H1 (cell line): ENCODE data around the gene HDAC8. TPM values are rescaled to one million over a fixed set of nuclear protein-coding genes. Genes with fewer than 3 reads are reported as not detected.

Source experiments
- CHD7 ChIP-seq: fragments of 300-600 bp; sonication (generic); IDR thresholded peaks from 2 replicates; pipeline ENCODE4 v1.7.1; 2012; ENCODE audit warnings: low read length, moderate library complexity, mild to moderate bottlenecking, inconsistent platforms; ENCODE audit not compliant: insufficient replicate concordance
- CREB1 ChIP-seq: IDR thresholded peaks from 2 replicates; pipeline ENCODE4 v1.6.1; 2012; ENCODE audit warnings: inconsistent platforms
- EGR1 ChIP-seq: IDR thresholded peaks from 2 replicates; pipeline ENCODE4 v1.6.1; 2011; ENCODE audit warnings: low read depth, low read length, borderline replicate concordance
- NANOG ChIP-seq: IDR thresholded peaks from 2 replicates; pipeline ENCODE4 v1.6.1; 2011; ENCODE audit warnings: low read length, low read depth, mild to moderate bottlenecking, inconsistent platforms; ENCODE audit not compliant: insufficient read depth, poor library complexity, severe bottlenecking
- PHF8 ChIP-seq: fragments of 200-600 bp; sonication (generic); conservative IDR thresholded peaks from 2 replicates; pipeline ENCODE4 v1.7.1; 2012; ENCODE audit warnings: low read depth, mild to moderate bottlenecking, inconsistent platforms, low read length, moderate library complexity
- TAF1 ChIP-seq: IDR thresholded peaks from 2 replicates; pipeline ENCODE4 v1.6.1; 2011; ENCODE audit warnings: mild to moderate bottlenecking, low read depth, low read length
- TBP ChIP-seq: IDR thresholded peaks from 2 replicates; pipeline ENCODE4 v1.6.1; 2011; ENCODE audit warnings: low read depth, low read length, improper control_type of control experiment
- TEAD4 ChIP-seq: IDR thresholded peaks from 2 replicates; pipeline ENCODE4 v1.6.1; 2012; ENCODE audit warnings: low read depth, low read length, inconsistent platforms, mixed read lengths
- USF2 ChIP-seq: IDR thresholded peaks from 2 replicates; pipeline ENCODE4 v1.6.1; 2011; ENCODE audit warnings: low read length, improper control_type of control experiment
- polyA plus RNA-seq, 7 experiments: library from polyadenylated mRNA; depleted of rRNA in 3 of 7; stranded (reverse) in 5 of 7; unstranded in 2 of 7; fragments of >200 nt in 5 of 7; fragments of 200-250 nt in 2 of 7; gene quantifications; 1 replicate in 5 of 7; 2 replicates in 1 of 7; 4 replicates in 1 of 7; pipeline versions ENCODE4 v1.2.1 to v1.2.3, GENCODE V29; 2011 to 2013; ENCODE audit warnings: missing spikeins in 2 of 7, mixed read lengths in 2 of 7
- total RNA-seq: library from RNA; stranded (reverse); fragmentation: NEBNext Ultra II Directional; extraction: Animal tissue kit (Norgen Biotek cat#: 25700); gene quantifications from 2 replicates; pipeline ENCODE4 v1.2.1, GENCODE V29; 2021

Gene HDAC8
- total and polyA plus RNA-seq, 2 of the 8 experiments (the other 6 are each of a cell fraction or from before 2014, with no cell fraction given), result 9.7 to 20.3 TPM

GRCh38 chrX:72366178-72366577, 206.5 kb downstream of the HDAC8 start (continued):
- TF ChIP-seq USF2 (no peak), NANOG (no peak), CHD7 (no peak), TBP (no peak), CREB1 (no peak), EGR1 (no peak), TAF1 (no peak), PHF8 (no peak), TEAD4 (no peak)
- TF ChIP-seq, all 59 proteins: peak for 0
